Trophoblast cell (in vitro differentiated cells and primary cell): ENCODE data around the gene VAV3.

ENCODE experiments used
- DNase-seq, 2 donors: peaks; one replicate each; pipeline ENCODE4 v3.0.0-alpha.2; 2016
- H2AFZ ChIP-seq: 2 replicates; pipeline ENCODE4 v1.6.1; 2013; ENCODE audit warnings: low read length, moderate library complexity, mild to moderate bottlenecking; ENCODE audit not compliant: insufficient read depth, poor library complexity
- H2AK5ac ChIP-seq: 2 replicates; pipeline ENCODE4 v1.6.1; 2013; ENCODE audit warnings: mild to moderate bottlenecking, low read length
- H2BK120ac ChIP-seq: 2 replicates; pipeline ENCODE4 v1.6.1; 2013; ENCODE audit warnings: low read length, mild to moderate bottlenecking, moderate library complexity; ENCODE audit not compliant: insufficient read depth, poor library complexity
- H2BK12ac ChIP-seq: 2 replicates; pipeline ENCODE4 v1.6.1; 2013; ENCODE audit warnings: mild to moderate bottlenecking, low read length, moderate library complexity
- H2BK5ac ChIP-seq: 2 replicates; pipeline ENCODE4 v1.6.1; 2013; ENCODE audit warnings: low read length, low read depth, moderate library complexity, mild to moderate bottlenecking; ENCODE audit not compliant: poor library complexity
- H3K14ac ChIP-seq: 2 replicates; pipeline ENCODE4 v1.6.1; 2013; ENCODE audit warnings: mild to moderate bottlenecking, low read length
- H3K18ac ChIP-seq: 2 replicates; pipeline ENCODE4 v1.6.1; 2013; ENCODE audit warnings: mild to moderate bottlenecking, low read length
- H3K23ac ChIP-seq: 2 replicates; pipeline ENCODE4 v1.6.1; 2013; ENCODE audit warnings: low read length
- H3K27ac ChIP-seq: 2 replicates; pipeline ENCODE4 v1.5.1; 2013; ENCODE audit warnings: low read depth, mild to moderate bottlenecking, inconsistent platforms, low read length, moderate library complexity
- H3K27me3 ChIP-seq: 2 replicates; pipeline ENCODE4 v1.6.1; 2013; ENCODE audit warnings: inconsistent platforms, mild to moderate bottlenecking, low read length, moderate library complexity; ENCODE audit not compliant: insufficient read depth
- H3K36me3 ChIP-seq, 2 experiments: 1 replicate in 1 of 2; 2 replicates in 1 of 2; pipeline ENCODE4 v1.6.1; 2013; ENCODE audit warnings: low read length in 2 of 2, mild to moderate bottlenecking in 2 of 2, moderate library complexity in 1 of 2; ENCODE audit not compliant: insufficient read depth in 2 of 2, control insufficient read depth in 1 of 2
- H3K4ac ChIP-seq: 2 replicates; pipeline ENCODE4 v1.6.1; 2013; ENCODE audit warnings: low read depth, mild to moderate bottlenecking, low read length, moderate library complexity
- H3K4me1 ChIP-seq, 2 experiments: 1 replicate in 1 of 2; 2 replicates in 1 of 2; pipeline ENCODE4 v1.6.1; 2013; ENCODE audit warnings: low read length in 2 of 2, mild to moderate bottlenecking in 2 of 2, moderate library complexity in 1 of 2; ENCODE audit not compliant: insufficient read depth in 2 of 2, control insufficient read depth in 1 of 2
- H3K4me2 ChIP-seq: 2 replicates; pipeline ENCODE4 v1.6.1; 2013; ENCODE audit warnings: inconsistent platforms, mild to moderate bottlenecking, low read length, moderate library complexity
- H3K4me3 ChIP-seq: 2 replicates; pipeline ENCODE4 v1.5.1; 2013; ENCODE audit warnings: mild to moderate bottlenecking, low read depth, low read length, inconsistent platforms
- H3K79me1 ChIP-seq: one replicate; pipeline ENCODE4 v1.6.1; 2013; ENCODE audit warnings: low read length
- H3K79me2 ChIP-seq: 2 replicates; pipeline ENCODE4 v1.6.1; 2013; ENCODE audit warnings: low read length, mild to moderate bottlenecking; ENCODE audit not compliant: control insufficient read depth, insufficient read depth, poor library complexity
- H3K9ac ChIP-seq: 2 replicates; pipeline ENCODE4 v1.6.1; 2013; ENCODE audit warnings: mild to moderate bottlenecking, low read length
- H3K9me3 ChIP-seq: 2 replicates; pipeline ENCODE4 v1.6.1; 2013; ENCODE audit warnings: low read depth, mild to moderate bottlenecking, control low read depth, inconsistent platforms, low read length; ENCODE audit not compliant: insufficient read depth
- H4K12ac ChIP-seq: 2 replicates; pipeline ENCODE4 v1.6.1; 2013; ENCODE audit warnings: low read depth, mild to moderate bottlenecking, low read length, moderate library complexity
- H4K8ac ChIP-seq: 2 replicates; pipeline ENCODE4 v1.6.1; 2013; ENCODE audit warnings: low read depth, mild to moderate bottlenecking, low read length, moderate library complexity
- H4K91ac ChIP-seq: one replicate; pipeline ENCODE4 v1.6.1; 2013; ENCODE audit warnings: low read depth, mild to moderate bottlenecking, low read length, moderate library complexity
- whole genome bisulfite sequencing: extraction: QIAGEN DNeasy Blood & Tissue Kit; methylation state at CpG from one replicate; pipeline ENCODE4 v1.1.7; 2013; ENCODE audit warnings: missing lambda C conversion rate; ENCODE audit not compliant: insufficient read length, insufficient coverage; ENCODE audit errors: extremely low coverage; 5-methylcytosine and 5-hydroxymethylcytosine counted together

The VAV3 gene

GRCh38 chr1:107867897-107868296 lies 97.1 kb downstream of the VAV3 start:
- no peak overlapping the region for H3K4me2 ChIP-seq
- H3K4me1 ChIP-seq = no peaks in the 10 kb centered on the region
- H3K14ac ChIP-seq = no peak overlapping the region
- no peaks in the 10 kb centered on the region for H3K79me1 ChIP-seq
- H4K91ac ChIP-seq = no peak overlapping the region
- no peaks in the 10 kb centered on the region for H3K9me3 ChIP-seq
- H2BK5ac ChIP-seq = no peak overlapping the region
- no CpG with 5 or more reads among the region's 1 CpG for WGBS
- H3K4ac ChIP-seq = no peak overlapping the region
- H3K18ac ChIP-seq = no peak overlapping the region
- H2AK5ac ChIP-seq = no peak overlapping the region
- H3K36me3 ChIP-seq = no peaks in the 10 kb centered on the region
- H3K27ac ChIP-seq = no peak overlapping the region
- no peak overlapping the region for H4K12ac ChIP-seq
- H3K27me3 ChIP-seq = no peaks in the 10 kb centered on the region
- no peak overlapping the region for H2BK12ac ChIP-seq
- no peak overlapping the region for H4K8ac ChIP-seq
- H3K4me3 ChIP-seq = no peak overlapping the region
- DNase-seq = no peak
- H2AFZ ChIP-seq = no peak overlapping the region
- H2BK120ac ChIP-seq = no peak overlapping the region
- no peaks in the 10 kb centered on the region for H3K79me2 ChIP-seq
- no peak overlapping the region for H3K23ac ChIP-seq
- H3K9ac ChIP-seq = no peak overlapping the region

GRCh38 chr1:107867422-107867821 lies 97.6 kb downstream of the VAV3 start:
- WGBS = no CpG with 5 or more reads among the region's 2 CpGs
- Histone ChIP-seq H3K4me2 (no peak overlapping the region), H3K14ac (no peak overlapping the region), H4K91ac (no peak overlapping the region), H3K27me3 (no peaks in the 10 kb centered on the region), H3K79me1 (no peaks in the 10 kb centered on the region), H3K18ac (no peak overlapping the region), H2BK5ac (no peak overlapping the region), H3K4me1 (no peaks in the 10 kb centered on the region), H3K4me3 (no peak overlapping the region), H2AFZ (no peak overlapping the region), H2AK5ac (no peak overlapping the region), H3K27ac (no peak overlapping the region), H4K8ac (no peak overlapping the region), H2BK120ac (no peak overlapping the region), H3K36me3 (no peaks in the 10 kb centered on the region), H3K9me3 (no peaks in the 10 kb centered on the region), H4K12ac (no peak overlapping the region), H3K9ac (no peak overlapping the region), H3K79me2 (no peaks in the 10 kb centered on the region), H3K23ac (no peak overlapping the region), H2BK12ac (no peak overlapping the region), H3K4ac (no peak overlapping the region)
- no peak for DNase-seq

GRCh38 chr1:107866870-107867269 lies 98.1 kb downstream of the VAV3 start:
- H3K4ac ChIP-seq = no peak overlapping the region
- H3K27me3 ChIP-seq = no peaks in the 10 kb centered on the region
- H4K91ac ChIP-seq = no peak overlapping the region
- H4K12ac ChIP-seq = no peak overlapping the region
- no peak overlapping the region for H2BK12ac ChIP-seq
- no peak overlapping the region for H3K14ac ChIP-seq
- H3K9me3 ChIP-seq = no peaks in the 10 kb centered on the region
- no peaks in the 10 kb centered on the region for H3K79me2 ChIP-seq
- H3K4me1 ChIP-seq = no peaks in the 10 kb centered on the region
- no peak for DNase-seq
- no peak overlapping the region for H3K4me3 ChIP-seq
- H3K9ac ChIP-seq = no peak overlapping the region
- no peak overlapping the region for H3K18ac ChIP-seq
- H3K79me1 ChIP-seq = no peaks in the 10 kb centered on the region
- no peak overlapping the region for H4K8ac ChIP-seq
- no peak overlapping the region for H2BK5ac ChIP-seq
- no peak overlapping the region for H3K23ac ChIP-seq
- H3K4me2 ChIP-seq = no peak overlapping the region
- no peak overlapping the region for H2AFZ ChIP-seq
- no peak overlapping the region for H2BK120ac ChIP-seq
- no peak overlapping the region for H3K27ac ChIP-seq
- H2AK5ac ChIP-seq = no peak overlapping the region
- no peaks in the 10 kb centered on the region for H3K36me3 ChIP-seq

GRCh38 chr1:107865627-107866026 lies 99.4 kb downstream of the VAV3 start:
- Histone ChIP-seq H3K4ac (no peak overlapping the region), H4K12ac (no peak overlapping the region), H3K23ac (no peak overlapping the region), H2AFZ (no peak overlapping the region), H2BK5ac (no peak overlapping the region), H3K9ac (no peak overlapping the region), H3K79me2 (no peaks in the 10 kb centered on the region), H2AK5ac (no peak overlapping the region), H3K36me3 (no peaks in the 10 kb centered on the region), H3K27ac (no peak overlapping the region), H3K4me3 (no peak overlapping the region), H4K8ac (no peak overlapping the region), H3K14ac (no peak overlapping the region), H3K4me2 (no peak overlapping the region), H2BK12ac (no peak overlapping the region), H3K9me3 (no peaks in the 10 kb centered on the region), H2BK120ac (no peak overlapping the region), H3K27me3 (no peaks in the 10 kb centered on the region), H3K18ac (no peak overlapping the region), H4K91ac (no peak overlapping the region), H3K79me1 (no peaks in the 10 kb centered on the region), H3K4me1 (no peaks in the 10 kb centered on the region)
- no peak for DNase-seq
- no CpG with 5 or more reads among the region's 1 CpG for WGBS

- Histone ChIP-seq H3K27ac (no peak overlapping the region), H2AK5ac (no peak overlapping the region), H3K9me3 (no peaks in the 10 kb centered on the region), H3K18ac (no peak overlapping the region), H4K8ac (no peak overlapping the region), H2BK5ac (no peak overlapping the region), H3K4ac (no peak overlapping the region), H2AFZ (no peak overlapping the region), H2BK12ac (no peak overlapping the region), H3K9ac (no peak overlapping the region), H3K4me2 (no peak overlapping the region), H3K23ac (no peak overlapping the region), H3K4me1 (no peaks in the 10 kb centered on the region), H3K79me2 (no peaks in the 10 kb centered on the region), H3K4me3 (no peak overlapping the region), H3K79me1 (no peaks in the 10 kb centered on the region), H4K12ac (no peak overlapping the region), H2BK120ac (no peak overlapping the region), H4K91ac (no peak overlapping the region), H3K36me3 (no peaks in the 10 kb centered on the region), H3K14ac (no peak overlapping the region), H3K27me3 (no peaks in the 10 kb centered on the region)
- WGBS = no CpG with 5 or more reads among the region's 4 CpGs
- no peak for DNase-seq
These were observed 101.6 kb downstream of the VAV3 start for GRCh38 chr1:107863342-107863741.
